HG03095 (cell line): Measurements from ENCODE around the gene SUPT4H1.
A peak's percentile ranks its signal among the peaks of the same experiment; 100 is the strongest.
"Not testable (repeated sequence)": the region's sequence is repeated elsewhere in the genome, so short reads cannot be mapped to it uniquely, and the experiment has no call there.

Source experiments
- ATAC-seq: cut with Tn5 transposase; IDR thresholded peaks from one replicate; pipeline ENCODE4 v1.9.1; 2021; ENCODE audit warnings: moderate library complexity; ENCODE audit not compliant: unreplicated experiment

The SUPT4H1 gene

DNA sequence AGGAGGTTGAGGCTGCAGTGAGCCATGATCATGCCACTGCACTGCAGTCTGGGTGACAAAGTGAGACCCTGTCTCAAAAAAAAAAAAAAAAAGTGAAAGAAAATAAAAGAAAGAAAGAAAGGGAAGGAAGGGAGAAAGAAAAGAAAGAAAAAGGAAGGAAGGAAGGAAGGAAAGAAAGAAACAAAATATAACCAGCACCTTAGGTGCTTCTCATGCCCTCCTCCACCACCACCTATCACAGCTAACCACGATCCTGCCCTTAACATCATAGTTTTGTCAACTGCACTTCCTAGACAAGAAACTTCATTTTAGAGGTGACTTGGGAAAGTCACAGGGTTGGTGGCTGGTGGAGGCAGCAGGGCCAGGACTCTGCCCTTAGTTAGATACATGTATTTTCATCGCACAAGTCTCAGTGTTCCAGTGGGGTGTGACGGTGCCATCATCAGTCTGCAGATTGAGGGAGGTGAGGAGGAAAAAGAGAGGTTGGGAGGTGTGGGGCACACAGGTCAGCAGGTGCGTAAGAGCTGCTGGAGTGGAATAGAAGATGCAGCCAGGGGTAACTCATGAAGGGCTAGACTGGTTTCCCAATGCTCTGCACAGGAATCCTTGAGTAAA, 10.0 kb downstream of the SUPT4H1 start:
- no peak for ATAC-seq

DNA sequence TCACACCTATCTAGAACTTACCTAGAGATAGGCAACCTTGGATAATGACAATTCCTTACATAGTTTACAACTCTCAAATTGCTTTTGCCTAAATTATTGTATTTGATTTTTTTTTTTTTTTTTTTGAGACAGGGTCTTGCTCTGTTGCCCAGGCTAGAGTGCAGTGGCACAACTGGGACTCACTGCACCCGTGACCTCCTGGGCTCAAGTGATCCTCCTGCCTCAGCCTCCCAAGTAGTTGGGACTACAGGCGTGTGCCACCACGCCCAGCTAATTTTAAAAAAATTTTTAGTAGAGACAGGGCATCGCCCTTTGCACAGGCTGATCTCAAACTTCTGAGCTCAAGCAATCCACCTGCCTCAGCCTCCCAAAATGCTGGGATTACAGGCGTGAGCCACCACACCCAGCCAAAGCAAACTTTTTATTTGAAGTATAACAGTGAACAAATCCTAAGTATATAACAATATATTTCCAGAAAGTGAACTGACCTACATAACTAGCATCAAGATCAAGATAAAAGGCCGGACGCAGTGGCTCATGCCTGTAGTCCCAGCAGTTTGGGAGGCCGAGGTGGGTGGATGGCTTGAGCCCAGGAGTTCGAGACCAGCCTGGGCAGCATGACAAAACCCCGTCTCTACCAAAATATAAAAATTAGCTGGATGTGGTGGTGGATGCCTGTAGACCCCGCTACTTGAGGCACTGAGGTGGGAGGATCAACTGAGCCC, 10.7 kb downstream of the SUPT4H1 start:
- ATAC-seq: not testable (repeated sequence)

DNA sequence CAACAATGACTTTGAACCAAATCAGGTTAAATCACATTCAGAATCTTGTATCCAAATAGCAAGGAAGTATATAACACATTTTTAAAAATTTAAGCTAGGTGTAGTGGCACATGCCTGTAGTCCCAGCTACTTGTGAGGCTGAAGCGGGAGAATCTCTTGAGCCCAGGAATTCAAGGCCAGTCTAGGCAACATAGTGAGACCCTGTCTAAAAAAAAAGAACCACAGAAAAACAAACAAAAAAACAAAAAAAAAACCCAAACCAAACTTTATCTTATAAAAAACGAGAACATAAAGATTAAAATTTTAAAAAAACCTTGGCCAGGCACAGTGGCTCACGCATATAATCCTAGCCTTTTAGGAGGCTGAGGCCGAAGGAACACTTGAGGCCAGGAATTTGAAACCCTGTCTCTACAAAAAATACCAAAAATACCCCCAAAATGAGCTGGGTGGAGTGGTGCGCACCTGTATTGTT, 11.6 kb downstream of the SUPT4H1 start:
- ATAC-seq: no peak

DNA sequence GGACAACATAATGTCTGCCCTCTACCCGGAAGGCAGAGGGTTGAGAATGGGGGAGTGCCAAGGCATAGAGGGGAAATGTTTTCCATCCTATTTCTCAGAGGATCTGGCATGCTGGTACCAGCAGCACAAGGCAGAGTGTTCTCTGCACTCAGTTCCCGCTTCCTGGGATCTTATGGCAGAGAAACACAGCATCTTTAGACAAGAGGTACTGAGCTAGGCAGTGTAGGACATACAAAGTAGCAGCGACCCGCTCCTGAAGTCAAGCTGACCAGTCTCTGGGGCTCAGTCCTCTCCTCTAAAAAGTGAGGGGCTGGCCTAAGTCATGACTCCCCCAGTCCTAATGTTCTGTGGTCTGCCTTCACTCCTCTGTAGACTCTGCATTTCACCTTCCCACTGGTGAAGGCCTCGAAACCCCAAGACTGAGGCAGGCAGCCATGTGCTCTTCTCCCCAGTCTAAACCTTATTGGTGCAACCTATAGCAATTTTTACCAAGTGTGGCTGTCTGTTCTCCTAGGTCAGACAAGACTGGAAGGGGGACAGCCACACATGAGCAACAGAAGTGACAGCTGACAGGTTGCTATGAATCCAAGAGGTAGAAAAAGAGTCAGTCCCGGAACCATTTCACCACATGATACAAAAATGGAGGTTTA, 12.1 kb downstream of the SUPT4H1 start:
- no peak for ATAC-seq

DNA sequence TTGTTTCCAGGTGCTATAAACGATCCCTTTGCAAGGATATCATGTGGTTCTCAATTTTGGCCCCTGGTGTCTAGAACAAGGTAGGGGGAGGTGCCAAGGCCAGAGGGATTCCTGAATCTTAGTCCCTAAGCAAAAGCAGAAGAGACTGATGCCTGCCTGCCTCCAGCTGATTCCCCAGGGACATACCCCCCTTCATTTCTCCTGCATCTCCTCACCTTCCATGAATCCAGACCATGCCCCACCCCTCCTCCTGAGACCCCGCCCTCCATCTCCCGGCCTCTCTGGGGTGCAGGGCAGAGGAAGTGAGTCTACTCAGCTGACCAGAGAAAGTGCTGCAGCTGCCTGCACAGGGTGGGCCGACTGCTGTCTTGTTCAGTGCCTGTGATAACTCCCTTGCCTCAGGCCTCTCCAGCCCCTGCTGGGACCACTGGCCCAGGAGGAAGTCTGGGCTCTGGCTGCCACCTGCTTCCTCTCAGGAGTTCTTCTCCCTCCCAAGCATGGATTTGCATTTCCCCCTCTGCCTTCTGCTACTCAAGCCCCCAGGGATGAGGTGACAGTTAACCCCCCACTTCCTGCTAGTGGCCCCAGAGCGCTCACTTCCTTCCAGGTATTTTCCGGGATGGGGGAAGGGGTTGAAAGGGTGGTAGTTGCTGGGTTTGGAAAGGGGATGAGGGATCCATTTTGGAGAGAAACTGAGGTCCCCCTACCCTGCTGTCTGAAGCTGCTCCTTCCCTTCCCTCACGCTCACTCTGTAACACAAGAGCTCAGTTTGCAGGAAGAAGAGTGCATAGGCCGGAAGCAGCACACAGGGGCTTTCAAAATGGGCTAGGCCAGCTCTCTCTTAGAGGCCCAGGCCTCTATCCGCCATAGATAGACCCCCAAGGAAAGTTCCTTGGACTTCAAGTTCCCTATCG, 12.9 kb downstream of the SUPT4H1 start:
- peak; percentile 22 for ATAC-seq

DNA sequence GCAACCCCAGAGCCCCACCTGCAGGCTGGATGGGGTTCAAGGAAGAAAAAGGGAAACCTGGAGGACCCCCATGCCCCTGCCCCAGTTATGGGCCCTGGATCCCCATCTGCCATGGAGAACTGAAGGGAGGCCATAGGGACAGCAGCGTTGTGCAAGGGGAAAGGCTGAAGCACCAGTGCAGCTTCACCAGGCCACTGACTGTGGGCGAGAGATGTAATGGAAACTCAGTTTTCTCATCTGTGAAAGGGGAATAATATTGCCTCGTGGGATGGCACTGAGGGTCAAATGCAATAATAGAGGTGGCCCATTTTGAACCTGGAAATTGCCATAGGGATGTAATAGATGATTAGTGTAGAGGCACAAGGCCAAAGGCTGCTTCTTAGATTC, 13.6 kb downstream of the SUPT4H1 start:
- ATAC-seq: no peak

DNA sequence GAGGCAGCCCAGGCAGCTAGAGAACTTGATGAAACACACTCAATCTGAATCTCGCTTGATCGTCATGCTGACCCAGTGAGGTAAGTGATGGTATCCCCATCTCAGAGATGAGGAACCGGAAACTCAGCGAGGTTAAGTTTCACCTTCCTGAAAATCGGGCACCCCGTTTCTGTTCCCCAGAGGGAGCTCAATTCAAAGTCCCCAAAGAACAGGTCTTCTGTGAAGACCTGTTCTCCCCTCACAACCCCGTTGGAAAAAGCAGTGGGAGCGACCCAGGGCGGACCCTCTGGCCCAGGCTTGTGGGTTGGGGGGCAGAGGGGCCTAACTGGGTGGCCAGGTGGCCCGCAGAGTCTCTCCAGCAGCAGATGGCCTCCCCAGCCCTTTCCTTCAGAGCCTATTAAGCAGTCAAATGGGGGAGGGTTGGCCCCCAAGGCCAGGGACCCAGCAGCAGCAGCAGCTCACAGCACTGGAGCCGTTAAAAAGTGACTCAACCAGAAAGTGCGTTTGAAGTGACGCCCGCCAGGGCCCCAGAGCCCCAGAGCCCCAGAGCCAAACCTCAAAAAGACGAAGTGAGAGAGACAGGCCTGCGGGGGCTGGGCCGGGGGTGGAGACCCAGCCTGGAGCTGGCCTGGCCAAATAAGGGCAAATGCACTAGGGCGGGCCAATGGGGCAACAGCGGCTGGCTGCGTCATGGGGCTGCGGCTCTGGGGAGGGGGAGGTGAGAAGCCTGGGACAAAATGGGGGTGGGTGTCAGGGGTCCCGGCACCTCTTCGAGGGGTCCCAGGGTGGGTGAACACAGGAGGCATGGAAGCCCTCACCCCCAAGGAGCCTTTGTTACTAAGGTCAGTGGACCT, 14.2 kb downstream of the SUPT4H1 start:
- ATAC-seq: peak; percentile 52

DNA sequence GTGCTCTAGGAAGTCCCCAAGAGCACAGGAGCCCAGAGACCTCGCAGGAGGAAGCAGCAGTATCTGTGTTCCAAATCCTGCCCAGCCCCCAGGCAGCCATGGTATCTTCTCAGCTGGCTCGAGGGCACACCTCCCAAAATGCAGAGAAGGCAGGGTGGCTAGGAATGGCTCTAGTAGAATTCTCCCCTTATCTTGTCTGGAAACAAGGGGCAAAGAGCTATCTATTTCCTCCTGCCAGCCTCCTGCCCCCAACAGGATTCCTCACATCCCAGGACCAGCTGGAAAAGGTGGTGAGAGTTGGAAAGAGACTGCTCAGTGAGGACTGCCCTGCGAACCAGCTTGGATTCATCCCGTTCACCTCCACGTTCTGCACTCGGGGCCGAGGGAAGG, 14.8 kb downstream of the SUPT4H1 start:
- ATAC-seq: no peak

DNA sequence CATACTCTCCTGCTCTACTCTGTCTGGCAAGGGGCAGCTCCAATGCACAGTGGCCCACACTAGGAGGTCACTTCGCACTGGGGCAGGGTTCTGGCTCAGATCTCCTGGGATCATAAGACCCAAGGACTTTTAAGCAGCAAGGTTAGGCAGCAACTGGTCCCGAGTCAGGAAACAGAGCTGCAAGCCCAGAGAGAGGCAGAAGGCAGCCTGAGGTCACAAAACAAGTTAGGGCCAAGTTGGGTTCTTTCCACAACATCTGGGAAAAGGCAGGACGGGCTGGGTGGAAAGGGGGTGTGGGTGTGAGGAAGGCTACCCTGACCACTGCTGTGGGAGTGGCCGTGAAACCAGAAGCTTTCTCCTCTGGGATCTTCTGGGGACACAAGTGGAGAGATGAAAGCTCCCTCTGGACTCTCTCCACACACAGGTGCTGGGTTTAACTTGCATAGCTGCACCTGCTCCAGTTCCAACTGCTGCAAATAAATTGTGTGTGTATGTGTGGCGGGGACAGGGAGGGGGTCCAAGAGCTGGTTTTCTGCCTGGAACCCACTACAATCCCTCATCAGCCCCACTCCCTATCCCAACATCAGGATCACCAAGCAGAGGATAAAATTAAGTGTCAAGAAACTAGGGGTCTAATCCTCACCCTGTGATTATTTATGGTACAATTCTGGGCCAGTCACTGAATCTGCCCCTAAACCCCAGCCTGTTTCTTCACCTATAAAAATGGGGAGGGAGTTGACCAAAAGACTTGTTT, 15.4 kb downstream of the SUPT4H1 start:
- no peak for ATAC-seq

DNA sequence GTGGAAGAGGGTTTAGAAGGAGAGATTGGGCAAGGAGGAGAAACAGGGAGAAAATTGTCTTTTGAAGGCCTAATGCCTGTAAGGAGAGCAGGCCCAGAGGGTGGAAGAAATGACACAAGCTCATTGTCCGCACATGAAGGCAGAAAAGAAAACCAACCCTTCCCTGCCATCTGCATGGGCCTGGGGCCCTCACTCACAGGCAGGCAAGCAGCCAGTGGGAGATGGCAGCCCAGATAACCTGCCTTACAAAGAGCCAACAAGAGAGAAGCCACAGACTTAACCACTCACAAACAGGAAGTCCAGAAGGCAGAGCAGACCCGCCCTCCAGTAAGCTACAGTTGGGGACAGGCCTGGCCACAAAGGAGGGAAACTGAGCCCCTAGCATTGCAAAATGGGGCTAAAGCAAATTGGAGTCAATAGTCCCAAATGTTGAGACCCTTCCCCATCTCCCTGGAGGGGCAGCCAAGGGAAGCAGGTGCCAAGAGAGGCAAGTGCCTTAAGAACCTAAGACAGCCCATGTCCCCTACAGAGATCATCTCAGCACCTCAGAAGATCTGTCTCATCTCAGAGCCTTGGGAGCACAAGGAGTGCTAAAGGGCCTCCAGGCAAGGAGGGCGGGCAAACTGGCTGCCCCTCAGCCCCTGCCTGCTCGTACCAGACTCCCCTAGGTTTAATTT, 16.1 kb downstream of the SUPT4H1 start:
- no peak for ATAC-seq

DNA sequence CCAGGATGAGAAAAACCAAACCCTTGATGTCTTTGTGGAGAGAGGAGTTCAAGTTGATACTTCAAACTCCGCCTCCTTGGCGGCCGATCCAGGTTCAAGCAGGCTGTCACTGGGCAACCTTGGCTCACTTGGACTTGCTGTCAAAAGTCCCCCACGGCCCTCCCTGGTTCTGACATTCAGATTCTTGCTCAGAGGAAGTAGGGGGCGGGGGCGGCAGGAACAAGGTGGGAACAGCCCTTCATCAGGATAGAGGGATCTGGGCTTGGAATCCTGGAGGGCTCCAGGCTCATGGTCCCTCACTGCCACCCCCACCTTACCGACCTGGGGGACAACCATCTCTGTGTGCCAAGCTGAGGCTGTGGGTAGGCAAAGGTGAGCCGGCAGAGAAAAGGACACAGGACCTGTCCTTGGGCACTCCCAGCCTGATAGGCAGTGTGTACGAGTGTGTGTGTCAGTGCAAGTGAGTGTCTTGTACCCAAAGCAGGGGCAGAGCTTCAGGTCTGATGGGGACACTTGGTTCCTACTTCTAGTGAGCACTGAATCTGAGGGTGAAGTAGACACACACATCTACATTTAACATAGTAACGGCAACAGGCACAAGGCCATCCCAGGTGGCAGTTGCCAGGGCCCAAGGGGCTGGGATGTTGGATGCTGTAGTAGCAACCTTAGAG, 16.8 kb downstream of the SUPT4H1 start:
- no peak for ATAC-seq

DNA sequence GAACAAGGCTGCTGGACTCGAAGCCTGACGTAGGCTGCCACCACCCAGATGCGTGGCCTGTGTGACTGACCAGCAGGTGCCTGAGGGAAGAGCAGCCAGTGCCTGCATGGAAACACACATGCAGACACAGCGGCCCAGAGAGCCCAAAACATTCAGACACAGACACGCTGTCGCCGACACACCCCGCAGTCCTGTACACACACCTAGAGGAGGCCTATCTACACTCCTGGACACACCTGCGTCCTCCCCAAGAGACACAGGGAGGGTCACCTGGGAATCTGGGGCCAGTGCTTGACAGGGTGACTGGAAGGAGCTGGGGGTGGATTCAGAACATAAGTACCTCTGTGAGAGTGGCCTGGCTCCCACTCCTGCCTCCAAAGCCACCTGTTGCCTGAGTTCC, 17.3 kb downstream of the SUPT4H1 start:
- no peak for ATAC-seq

DNA sequence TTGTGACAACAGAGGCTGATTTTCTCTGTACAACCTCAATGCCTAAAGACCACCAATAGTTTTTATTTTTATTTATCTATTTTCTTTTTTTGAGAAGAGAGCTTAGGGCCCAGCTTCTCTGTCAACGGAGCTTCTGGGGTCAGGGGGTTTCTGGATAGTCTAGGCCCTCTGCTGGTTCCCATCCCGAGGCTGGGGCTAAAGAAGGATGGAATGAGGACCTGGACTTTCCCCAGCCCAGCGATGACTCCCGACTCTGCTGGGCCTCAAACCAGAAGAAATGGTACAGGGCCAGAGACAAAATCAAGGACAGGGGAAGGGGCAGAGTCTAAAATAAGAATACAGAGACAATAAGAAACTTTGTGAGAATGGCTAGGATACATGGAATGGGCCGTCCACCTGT, 17.7 kb downstream of the SUPT4H1 start:
- no peak for ATAC-seq

DNA sequence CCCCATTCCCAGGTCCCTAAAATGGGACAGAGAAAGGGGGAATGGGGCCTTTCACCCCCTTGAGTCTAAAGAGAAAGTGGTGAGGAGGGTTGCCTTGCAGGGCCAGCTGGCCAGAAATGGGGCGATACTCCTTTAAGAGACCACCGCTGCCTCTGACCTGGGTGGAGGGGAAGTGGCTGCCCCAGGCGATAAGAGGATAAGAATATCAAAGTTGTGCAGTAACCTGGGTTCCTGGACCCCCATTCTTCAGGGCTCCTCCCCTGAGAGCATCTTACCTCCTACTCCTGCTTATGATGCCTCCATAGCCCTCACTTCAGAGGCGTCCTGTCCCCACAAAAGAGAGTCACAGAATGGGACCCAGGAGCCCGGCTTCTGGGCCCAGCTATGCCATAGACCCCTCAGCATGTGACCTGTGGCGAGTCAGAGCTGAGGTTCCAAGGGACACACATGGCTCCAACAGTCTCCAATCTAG, 18.2 kb downstream of the SUPT4H1 start:
- no peak for ATAC-seq

DNA sequence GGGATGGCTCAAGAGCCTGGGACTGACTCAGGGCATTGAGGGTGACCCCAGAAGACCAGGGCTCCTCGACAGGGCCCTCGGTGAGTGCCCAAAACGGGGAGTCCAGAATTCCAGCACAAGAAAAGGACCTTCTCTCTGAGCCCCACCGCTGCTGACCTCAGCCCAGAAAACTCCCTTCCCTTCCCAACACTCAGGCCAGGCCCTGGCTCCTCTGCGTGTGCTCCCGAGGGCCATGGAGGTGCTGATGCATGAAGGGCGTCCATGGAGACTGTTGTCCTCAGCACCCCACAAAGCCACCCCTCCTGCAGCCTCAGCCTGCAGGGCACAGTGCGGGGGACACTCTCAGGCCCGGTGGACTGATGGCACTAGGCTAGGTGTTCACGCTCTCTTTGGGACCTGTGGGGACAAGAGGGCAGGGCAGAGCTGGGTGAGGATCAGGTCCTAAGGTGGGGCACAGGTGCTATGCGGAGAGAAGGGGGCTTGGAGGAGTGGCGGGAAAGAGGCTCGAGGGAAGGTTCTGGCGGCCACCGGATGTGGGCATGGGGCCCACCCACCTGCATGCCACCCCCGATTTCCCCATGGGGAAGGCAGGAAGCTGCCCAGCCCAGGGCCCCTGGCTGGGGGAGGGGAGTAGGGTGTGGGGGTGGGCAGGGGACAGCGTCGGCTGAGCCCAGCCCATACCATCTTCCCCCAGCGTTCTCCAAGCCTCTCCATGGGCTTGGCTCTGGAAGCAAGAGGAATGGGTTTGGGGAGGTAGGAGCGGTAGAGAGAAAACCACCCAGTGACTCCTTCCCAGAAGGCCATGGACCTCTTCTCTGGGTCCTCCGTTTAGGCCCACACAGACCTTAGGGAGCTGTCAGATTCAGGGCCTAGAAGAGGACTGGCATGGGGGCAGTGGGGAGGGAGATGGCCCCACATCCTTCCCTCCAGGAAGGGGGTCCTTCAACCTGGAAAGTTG, 18.9 kb downstream of the SUPT4H1 start:
- no peak for ATAC-seq

DNA sequence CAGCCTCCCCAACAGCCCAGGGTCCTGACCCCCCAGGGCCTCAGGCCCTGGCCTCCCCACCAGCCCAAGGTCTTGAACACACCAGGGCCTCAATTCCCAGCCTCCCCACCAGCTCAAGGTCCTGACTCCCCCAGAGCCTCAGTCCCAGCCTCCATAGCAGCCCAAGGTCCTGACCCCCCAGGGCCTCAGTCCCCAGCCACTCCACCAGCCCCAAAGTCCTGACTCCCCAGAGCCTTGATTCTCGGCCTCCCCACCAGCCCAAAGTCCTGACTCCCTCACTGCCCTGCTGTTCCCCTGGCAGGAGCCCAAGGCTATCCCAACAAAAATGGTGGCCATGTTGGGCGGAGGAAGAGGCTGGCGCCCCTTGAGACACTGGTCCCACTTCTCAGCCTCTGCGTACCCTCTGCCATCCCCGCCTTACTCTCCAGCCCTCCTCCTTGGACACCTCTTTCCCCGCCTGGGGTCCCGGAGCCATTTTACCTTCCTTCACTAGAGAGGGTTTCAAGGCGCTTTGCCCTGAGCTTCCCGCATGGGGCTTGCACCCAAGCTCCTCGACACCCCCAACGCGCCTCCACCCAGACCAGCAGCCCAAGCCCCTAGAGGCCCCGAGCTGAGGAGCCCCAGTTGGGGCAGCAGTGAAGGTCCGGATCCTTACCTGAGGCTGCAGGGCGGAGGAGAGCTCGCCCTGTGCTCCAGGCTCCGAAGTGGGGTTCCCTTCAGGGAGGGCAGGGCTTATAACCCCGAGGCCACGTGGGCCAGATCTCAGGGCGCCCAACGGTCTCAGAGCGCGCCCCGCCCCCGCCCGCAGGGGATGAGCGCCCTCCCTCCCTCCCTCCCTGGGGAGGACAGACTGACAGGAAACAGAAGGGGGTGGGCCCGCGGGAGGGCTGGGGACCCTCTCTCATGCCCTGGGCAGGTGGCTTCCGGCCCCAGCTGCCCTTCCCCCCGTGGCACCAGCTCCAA, 19.9 kb downstream of the SUPT4H1 start:
- no peak for ATAC-seq
